Stomach (tissue), 19 donors: ENCODE results near the gene CRLF3. TPM values are rescaled to one million over a fixed set of nuclear protein-coding genes. Genes with fewer than 3 reads are reported as not detected.

Experiments used
- DNase-seq, 2 donors: peaks; one replicate each; pipeline versions ENCODE4 v3.0.0 to v3.0.0-alpha.2; 2013 to 2019
- H3K27ac ChIP-seq, 5 donors: fragments of 200-600 bp in 4 of 5; sonication (generic) in 4 of 5; one replicate each; pipeline ENCODE4 v1.5.1; 2013 to 2019; ENCODE audit warnings: mild to moderate bottlenecking in 1 of 5, moderate library complexity in 1 of 5
- H3K27me3 ChIP-seq, 3 donors: fragments of 200-600 bp; sonication (generic); one replicate each; pipeline ENCODE4 v1.5.1; 2017 to 2019; ENCODE audit warnings: mixed run types in 1 of 3
- H3K36me3 ChIP-seq, 4 donors: fragments of 200-600 bp; sonication (generic); 1 replicate in 3 of 4; 2 replicates in 1 of 4; pipeline ENCODE4 v1.5.1; 2016 to 2019
- H3K4me1 ChIP-seq, 4 donors: fragments of 200-600 bp; sonication (generic); one replicate each; pipeline ENCODE4 v1.5.1; 2016 to 2019
- H3K4me3 ChIP-seq, 4 donors: fragments of 200-600 bp; sonication (generic) in 3 of 4; one replicate each; pipeline ENCODE4 v1.5.1; 2016 to 2019; ENCODE audit warnings: mild to moderate bottlenecking in 1 of 4
- H3K9me3 ChIP-seq, 4 donors: fragments of 200-600 bp; sonication (generic); one replicate each; pipeline ENCODE4 v1.5.1; 2016 to 2019
- EP300 ChIP-seq: sonication (generic); formaldehyde crosslinking; IDR thresholded peaks from one replicate; pipeline ENCODE4 v1.6.1; 2017; ENCODE audit warnings: antibody characterized with exemption
- POLR2A ChIP-seq, 4 donors: fragments of 450-650 bp; IDR thresholded peaks; one replicate each; pipeline ENCODE4 v1.6.1; 2016; ENCODE audit warnings: antibody characterized with exemption in 4 of 4, control low read depth in 2 of 4, mild to moderate bottlenecking in 1 of 4, moderate library complexity in 1 of 4
- POLR2AphosphoS5 ChIP-seq, 3 donors: sonication (generic); formaldehyde crosslinking; IDR thresholded peaks; one replicate each; pipeline ENCODE4 v1.6.1; 2016; ENCODE audit warnings: antibody characterized with exemption in 3 of 3
- WGBS, 5 donors: extraction: QIAGEN DNeasy Blood & Tissue Kit in 3 of 5; methylation state at CpG; one replicate each; pipeline versions ENCODE4 v1.1.5 to v1.1.7; 2013 to 2018; 5-methylcytosine and 5-hydroxymethylcytosine counted together
- intact Hi-C: fragments of 100-400 bp; cut with DNase I; formaldehyde crosslinking; loops from one replicate; pipeline ENCODE4 v1.15.1; 2023; ENCODE audit warnings: low total_unique reads
- long read RNA-seq, 10 donors: transcript quantifications; one replicate each; lab custom pipeline, GENCODE V29; 2026
- polyA plus RNA-seq, 3 donors: library from polyadenylated mRNA; stranded (reverse); fragments of 200-250 nt; gene quantifications; one replicate each; pipeline ENCODE4 v1.2.3, GENCODE V29; 2013
- total RNA-seq, 5 donors: library from RNA; depleted of rRNA; stranded (reverse); fragments of >200 nt; gene quantifications; one replicate each; pipeline versions ENCODE4 v1.1.0 to v1.2.3, GENCODE V29; 2014 to 2016
- TF ChIP-seq, protein P1 (sequence below), 7 experiments: fragments of 450-650 bp in 4 of 7; fragments of 200-600 bp in 3 of 7; sonication (generic) in 3 of 7; IDR thresholded peaks; one replicate each; pipeline ENCODE4 v1.5.1; 2016 to 2019; ENCODE audit warnings: antibody characterized with exemption in 7 of 7, control low read depth in 2 of 7, mild to moderate bottlenecking in 1 of 7
- donor health status: healthy with polysubstance abuse.
- donor health status: Bipolar disorder and iron deficiency.
- donor health status: healthy.

The CRLF3 gene, protein sequence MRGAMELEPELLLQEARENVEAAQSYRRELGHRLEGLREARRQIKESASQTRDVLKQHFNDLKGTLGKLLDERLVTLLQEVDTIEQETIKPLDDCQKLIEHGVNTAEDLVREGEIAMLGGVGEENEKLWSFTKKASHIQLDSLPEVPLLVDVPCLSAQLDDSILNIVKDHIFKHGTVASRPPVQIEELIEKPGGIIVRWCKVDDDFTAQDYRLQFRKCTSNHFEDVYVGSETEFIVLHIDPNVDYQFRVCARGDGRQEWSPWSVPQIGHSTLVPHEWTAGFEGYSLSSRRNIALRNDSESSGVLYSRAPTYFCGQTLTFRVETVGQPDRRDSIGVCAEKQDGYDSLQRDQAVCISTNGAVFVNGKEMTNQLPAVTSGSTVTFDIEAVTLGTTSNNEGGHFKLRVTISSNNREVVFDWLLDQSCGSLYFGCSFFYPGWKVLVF
- total RNA-seq (10 to 100 TPM in 2 of 5 donors, 1 to 10 TPM in 3; 1.7 to 15.2 (median 4.1) TPM), polyA plus RNA-seq (1 to 10 TPM; 4.1 to 5.4 (median 5.0) TPM)
- long read RNA-seq, donor 1, partial matches to known transcripts = 0 of 1 reads
- long read RNA-seq, donor 1, other reads (novel, unspliced or antisense) = 0 of 1 reads
- long read RNA-seq, donor 2, partial matches to known transcripts = 5 of 16 reads
- long read RNA-seq, donor 2, other reads (novel, unspliced or antisense) = 11 of 16 reads
- long read RNA-seq, donor 3 = 0 reads
- long read RNA-seq, donor 4 = 0 reads
- long read RNA-seq, donor 5, partial matches to known transcripts = 0 of 4 reads
- long read RNA-seq, donor 5, other reads (novel, unspliced or antisense) = 0 of 4 reads
- long read RNA-seq, donor 6, partial matches to known transcripts = 0 of 2 reads
- long read RNA-seq, donor 6, other reads (novel, unspliced or antisense) = 0 of 2 reads
- long read RNA-seq, donor 7, partial matches to known transcripts = 0 of 2 reads
- long read RNA-seq, donor 7, other reads (novel, unspliced or antisense) = 0 of 2 reads
- long read RNA-seq, donor 8, partial matches to known transcripts = 0 of 1 reads
- long read RNA-seq, donor 8, other reads (novel, unspliced or antisense) = 0 of 1 reads
- long read RNA-seq, donor 9, partial matches to known transcripts = 10 of 10 reads
- long read RNA-seq, donor 9, other reads (novel, unspliced or antisense) = 0 of 10 reads
- long read RNA-seq, donor 10, partial matches to known transcripts = 0 of 1 reads
- long read RNA-seq, donor 10, other reads (novel, unspliced or antisense) = 0 of 1 reads

DNA sequence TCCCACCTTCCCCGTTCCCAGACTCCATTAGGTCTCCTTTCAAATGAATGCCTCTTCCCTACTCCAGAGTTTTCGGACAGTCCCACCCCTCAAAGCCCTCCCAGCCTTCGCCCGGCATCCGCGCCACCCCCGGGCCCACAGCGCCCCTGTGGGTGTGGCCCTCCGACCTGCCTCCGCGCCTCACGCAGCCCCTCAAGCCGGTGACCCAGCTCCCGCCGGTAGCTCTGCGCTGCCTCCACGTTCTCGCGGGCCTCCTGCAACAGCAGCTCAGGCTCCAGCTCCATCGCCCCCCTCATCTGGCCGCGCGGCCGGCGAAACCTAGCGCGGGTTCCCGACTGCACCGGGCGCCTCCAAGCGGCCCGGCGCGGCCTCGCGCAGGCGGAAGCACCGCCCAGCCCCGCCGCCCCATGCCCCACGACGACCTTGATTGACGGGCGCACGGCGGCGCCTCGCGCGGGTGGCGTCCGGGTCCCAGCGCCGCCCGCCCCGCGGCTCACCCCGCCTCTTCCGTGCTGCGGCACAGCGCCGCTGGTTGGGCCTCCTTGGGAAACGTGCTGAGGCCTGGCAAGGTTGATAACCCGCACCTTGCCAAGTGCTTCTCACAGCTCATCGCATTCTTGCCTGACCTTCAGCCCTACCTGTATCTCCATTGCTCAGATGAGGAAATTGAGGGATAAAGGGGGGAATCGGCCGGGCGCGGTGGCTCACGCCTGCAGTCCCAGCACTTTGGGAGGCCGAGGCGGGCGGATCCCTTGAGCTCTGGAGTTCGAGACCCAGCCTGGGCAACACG, at the start of gene CRLF3:
CRLF3 (minus strand) TSS at position 337 of the 790 bp plus-strand sequence; CDS start at position 296, 41 bp downstream.
- intact Hi-C loops = no loop called here
- Histone ChIP-seq H3K9me3 (no peaks in the 10 kb centered on the region), H3K27ac (peak within 1 kb of the TSS; percentile 85 to 91 (median 89)), H3K4me1 (peaks cover 14 to 53% (median 35%) of the 10 kb centered on the region in 4 donors), H3K36me3 (no peaks in the 10 kb centered on the region), H3K27me3 (no peaks in the 10 kb centered on the region), H3K4me3 (peak within 1 kb of the TSS; percentile 74 to 98 (median 88))
- TF ChIP-seq POLR2AphosphoS5 (IDR thresholded peaks at IDR 0.05) = peak; percentile 10 to 82 (median 79)
- TF ChIP-seq, protein P1, sequence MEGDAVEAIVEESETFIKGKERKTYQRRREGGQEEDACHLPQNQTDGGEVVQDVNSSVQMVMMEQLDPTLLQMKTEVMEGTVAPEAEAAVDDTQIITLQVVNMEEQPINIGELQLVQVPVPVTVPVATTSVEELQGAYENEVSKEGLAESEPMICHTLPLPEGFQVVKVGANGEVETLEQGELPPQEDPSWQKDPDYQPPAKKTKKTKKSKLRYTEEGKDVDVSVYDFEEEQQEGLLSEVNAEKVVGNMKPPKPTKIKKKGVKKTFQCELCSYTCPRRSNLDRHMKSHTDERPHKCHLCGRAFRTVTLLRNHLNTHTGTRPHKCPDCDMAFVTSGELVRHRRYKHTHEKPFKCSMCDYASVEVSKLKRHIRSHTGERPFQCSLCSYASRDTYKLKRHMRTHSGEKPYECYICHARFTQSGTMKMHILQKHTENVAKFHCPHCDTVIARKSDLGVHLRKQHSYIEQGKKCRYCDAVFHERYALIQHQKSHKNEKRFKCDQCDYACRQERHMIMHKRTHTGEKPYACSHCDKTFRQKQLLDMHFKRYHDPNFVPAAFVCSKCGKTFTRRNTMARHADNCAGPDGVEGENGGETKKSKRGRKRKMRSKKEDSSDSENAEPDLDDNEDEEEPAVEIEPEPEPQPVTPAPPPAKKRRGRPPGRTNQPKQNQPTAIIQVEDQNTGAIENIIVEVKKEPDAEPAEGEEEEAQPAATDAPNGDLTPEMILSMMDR (IDR thresholded peaks at IDR 0.05) = peak in 5 of 7 experiments; percentile 24 to 77 (median 59)
- TF ChIP-seq EP300 = no peak
- DNase-seq = peak; percentile 91 to 98
- WGBS, 5 donors = 4 to 12% (median 5%) methylated on average over 45 to 75 of the region's 75 CpGs

DNA sequence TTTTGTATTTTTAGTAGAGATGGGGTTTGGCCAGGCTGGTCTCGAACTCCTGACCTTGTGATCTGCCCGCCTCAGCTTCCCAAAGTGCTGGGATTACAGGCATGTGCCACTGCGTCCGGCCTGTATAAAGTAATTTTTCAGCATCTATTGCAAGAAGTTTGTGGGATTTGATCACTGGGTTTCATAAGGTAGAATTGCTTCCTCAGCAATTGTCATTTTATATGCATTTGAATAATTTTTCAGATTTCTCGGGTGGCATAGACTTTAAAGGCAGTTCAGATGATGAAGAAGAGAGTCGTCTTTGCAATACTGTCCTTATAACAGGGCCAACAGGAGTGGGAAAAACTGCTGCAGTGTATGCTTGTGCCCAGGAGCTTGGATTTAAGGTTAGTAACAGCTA, 44.5 kb upstream of the CRLF3 start:
- Histone ChIP-seq H3K4me1 (no peaks in the 10 kb centered on the region), H3K27me3 (no peaks in the 10 kb centered on the region), H3K36me3 (peaks cover 0 to 32% (median 16%) of the 10 kb centered on the region in 4 donors), H3K4me3 (no peak overlapping the region), H3K27ac (no peak overlapping the region), H3K9me3 (no peaks in the 10 kb centered on the region)
- TF ChIP-seq POLR2A (IDR thresholded peaks at IDR 0.05) = no peak
- WGBS, 5 donors = 94 to 99% (median 97%) methylated on average over 6 of the region's 6 CpGs
- DNase-seq = no peak
- intact Hi-C loops = no loop called here

DNA sequence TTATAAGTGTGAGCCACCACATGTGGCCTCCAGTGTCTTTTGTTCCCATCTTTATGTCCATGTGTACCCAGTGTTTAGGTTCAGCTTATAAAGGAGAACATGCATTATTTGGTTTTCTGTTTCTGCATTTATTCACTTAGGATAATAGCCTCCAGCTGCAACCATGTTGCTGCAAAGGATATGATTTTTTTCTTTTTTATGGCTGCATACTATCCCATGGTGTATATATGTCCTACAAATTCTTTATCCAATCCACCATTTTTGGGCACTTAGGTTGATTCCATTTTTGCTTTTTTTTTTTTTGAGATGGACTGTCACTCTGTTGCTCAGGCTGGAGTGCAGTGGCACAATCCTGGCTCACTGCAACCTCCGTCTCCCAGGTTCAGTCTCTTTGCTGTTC, 40.1 kb upstream of the CRLF3 start:
- H3K36me3 ChIP-seq = peaks cover 0 to 43% (median 10%) of the 10 kb centered on the region in 4 donors
- WGBS, 5 donors = 96 to 100% (median 97%) methylated on average over 1 of the region's 1 CpG
- TF ChIP-seq, protein P1 (IDR thresholded peaks at IDR 0.05) = no peak
- TF ChIP-seq EP300 = no peak
- no peak for TF ChIP-seq POLR2AphosphoS5 (IDR thresholded peaks at IDR 0.05)
- TF ChIP-seq POLR2A (IDR thresholded peaks at IDR 0.05) = no peak
- intact Hi-C loops = no loop called here
- no peak overlapping the region for H3K4me3 ChIP-seq
- DNase-seq = no peak
- H3K27me3 ChIP-seq = no peaks in the 10 kb centered on the region
- no peak overlapping the region for H3K27ac ChIP-seq
- no peaks in the 10 kb centered on the region for H3K4me1 ChIP-seq
- H3K9me3 ChIP-seq = no peaks in the 10 kb centered on the region

DNA sequence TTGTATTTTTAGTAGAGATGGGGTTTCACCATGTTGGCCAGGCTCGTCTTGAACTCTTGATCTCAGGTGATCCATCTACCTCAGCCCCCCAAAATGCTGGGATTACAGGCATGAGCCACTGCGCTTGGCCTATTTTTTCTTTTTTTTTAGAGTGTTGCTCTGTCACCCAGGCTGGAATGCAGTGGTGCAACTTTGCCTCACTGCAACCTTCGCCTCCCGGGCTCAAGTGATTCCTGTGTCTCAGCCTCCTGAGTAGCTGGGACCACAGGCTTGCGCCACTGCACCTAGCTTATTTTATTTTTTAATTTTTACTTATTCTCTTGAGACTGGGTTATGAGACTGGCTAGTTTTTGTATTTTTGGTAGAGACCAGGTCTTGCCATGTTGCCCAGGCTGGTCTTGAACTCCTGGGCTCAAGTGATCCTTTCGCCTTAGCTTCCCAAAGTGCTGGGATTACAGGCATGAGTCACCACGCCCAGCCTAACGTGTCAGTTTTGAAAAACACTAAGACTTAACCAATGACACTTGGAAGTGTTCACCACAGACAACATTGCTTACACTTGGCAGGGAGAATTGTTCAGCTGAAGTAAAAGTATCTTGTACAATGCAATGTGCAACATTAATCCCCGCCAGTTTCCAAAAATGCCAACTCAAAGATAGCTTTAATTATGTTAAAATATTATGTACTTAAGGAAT, 34.2 kb upstream of the CRLF3 start:
- 85 to 95% (median 94%) methylated on average over 9 of the region's 9 CpGs for WGBS, 5 donors
- TF ChIP-seq, protein P1 (IDR thresholded peaks at IDR 0.05) = no peak
- no peak for TF ChIP-seq POLR2A (IDR thresholded peaks at IDR 0.05)
- no peak for TF ChIP-seq EP300
- no peak for TF ChIP-seq POLR2AphosphoS5 (IDR thresholded peaks at IDR 0.05)

More for the DNA sequence above, 34.2 kb upstream of the CRLF3 start:
- no peak overlapping the region for H3K4me3 ChIP-seq
- no peaks in the 10 kb centered on the region for H3K4me1 ChIP-seq
- peaks cover 0 to 20% (median 7%) of the 10 kb centered on the region in 4 donors for H3K36me3 ChIP-seq
- H3K27ac ChIP-seq = no peak overlapping the region
- H3K27me3 ChIP-seq = no peaks in the 10 kb centered on the region
- H3K9me3 ChIP-seq = no peaks in the 10 kb centered on the region
- intact Hi-C loops = no loop called here
- no peak for DNase-seq
